OCI-LY3 (cell line): ENCODE data around the gene LY9.

Experiments
- CTCF ChIP-seq: fragments of 200-600, 300-600 bp; sonication (generic); IDR thresholded peaks from 2 replicates; pipeline ENCODE4 v1.5.1; 2014; ENCODE audit warnings: antibody characterized with exemption, low read length, low read depth
- EZH2phosphoT487 ChIP-seq: fragments of 200-600 bp; shearing (Covaris generic); IDR thresholded peaks from 2 replicates; pipeline ENCODE4 v1.6.1; 2018; ENCODE audit warnings: antibody characterized with exemption, mixed run types, low read depth

DNA sequence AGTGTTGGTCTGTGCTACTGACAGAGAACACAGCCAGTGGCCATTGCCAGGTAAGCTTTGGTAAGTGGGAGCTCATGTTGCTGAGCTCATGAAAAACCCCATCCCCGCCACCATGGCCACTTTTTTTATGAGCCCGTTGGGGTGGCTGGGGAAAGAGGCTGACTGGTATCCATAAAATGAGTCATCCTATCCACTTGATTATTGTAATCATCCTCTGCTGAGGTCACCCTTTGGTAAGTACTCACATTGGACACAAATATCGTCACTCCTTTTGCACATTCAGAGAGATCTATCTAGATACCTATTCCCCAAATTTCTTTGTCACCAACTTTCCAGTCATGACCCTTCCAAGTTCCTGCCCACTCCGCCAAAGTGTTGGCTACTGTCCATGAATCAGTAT, 34.9 kb upstream of the LY9 start:
- TF ChIP-seq CTCF (no peak), EZH2phosphoT487 (no peak)
